ENCODE measurements around the gene ADCY9.

ADCY9 gene

DNA sequence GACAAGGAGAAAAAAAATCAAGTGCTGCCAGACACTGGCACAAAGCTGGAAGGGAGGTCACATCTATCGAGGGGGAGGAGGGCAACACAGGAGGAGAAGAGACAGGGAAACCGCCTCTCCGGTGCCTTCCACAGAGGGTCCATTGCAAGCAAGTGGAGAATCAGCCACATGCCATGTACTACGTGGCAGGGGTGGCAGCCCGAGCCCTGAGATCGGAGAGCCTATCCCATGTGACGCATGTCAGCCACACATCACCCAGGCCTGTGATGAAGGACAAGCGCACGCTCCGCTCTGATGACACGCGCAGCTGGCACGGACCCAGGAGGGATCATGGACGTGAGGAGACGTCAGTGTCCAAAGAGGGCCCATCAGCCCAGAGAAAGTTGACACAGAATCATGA lies 30.1 kb downstream of the ADCY9 start:
- Histone ChIP-seq H3K9ac (ENCODE audit: low read length) (no peak overlapping the region), H3K79me2 (ENCODE audit: insufficient read depth, low read length) (no peaks in the 10 kb centered on the region), H3K4me2 (ENCODE audit: low read depth, low read length, poor library complexity, severe bottlenecking) (no peak overlapping the region), H3K9me2 (replicated peaks; ENCODE audit: insufficient read depth, low read length) (no peaks in the 10 kb centered on the region), H3F3A (ENCODE audit: insufficient read depth) (no peaks in the 10 kb centered on the region), H3K9me3 (ENCODE audit: insufficient read depth, low read length) (no peaks in the 10 kb centered on the region), H3K36me3 (ENCODE audit: low read length) (no peaks in the 10 kb centered on the region), H3K4me3 (ENCODE audit: insufficient read depth, low read length, poor library complexity, severe bottlenecking) (no peak overlapping the region), H4K20me1 (ENCODE audit: low read depth, low read length) (no peaks in the 10 kb centered on the region), H2AFZ (ENCODE audit: low read depth, low read length, severe bottlenecking) (no peak overlapping the region), H3K27ac (ENCODE audit: low read depth, low read length) (no peak overlapping the region), H3K27me3 (ENCODE audit: low read length) (no peaks in the 10 kb centered on the region)
- TF ChIP-seq EZH2phosphoT487 (conservative IDR thresholded peaks at IDR 0.05; ENCODE audit: low read length): no peak
- TF ChIP-seq, protein P1, sequence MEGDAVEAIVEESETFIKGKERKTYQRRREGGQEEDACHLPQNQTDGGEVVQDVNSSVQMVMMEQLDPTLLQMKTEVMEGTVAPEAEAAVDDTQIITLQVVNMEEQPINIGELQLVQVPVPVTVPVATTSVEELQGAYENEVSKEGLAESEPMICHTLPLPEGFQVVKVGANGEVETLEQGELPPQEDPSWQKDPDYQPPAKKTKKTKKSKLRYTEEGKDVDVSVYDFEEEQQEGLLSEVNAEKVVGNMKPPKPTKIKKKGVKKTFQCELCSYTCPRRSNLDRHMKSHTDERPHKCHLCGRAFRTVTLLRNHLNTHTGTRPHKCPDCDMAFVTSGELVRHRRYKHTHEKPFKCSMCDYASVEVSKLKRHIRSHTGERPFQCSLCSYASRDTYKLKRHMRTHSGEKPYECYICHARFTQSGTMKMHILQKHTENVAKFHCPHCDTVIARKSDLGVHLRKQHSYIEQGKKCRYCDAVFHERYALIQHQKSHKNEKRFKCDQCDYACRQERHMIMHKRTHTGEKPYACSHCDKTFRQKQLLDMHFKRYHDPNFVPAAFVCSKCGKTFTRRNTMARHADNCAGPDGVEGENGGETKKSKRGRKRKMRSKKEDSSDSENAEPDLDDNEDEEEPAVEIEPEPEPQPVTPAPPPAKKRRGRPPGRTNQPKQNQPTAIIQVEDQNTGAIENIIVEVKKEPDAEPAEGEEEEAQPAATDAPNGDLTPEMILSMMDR (IDR thresholded peaks at IDR 0.05; ENCODE audit: insufficient read depth, low read length, poor library complexity, severe bottlenecking): no peak

DNA sequence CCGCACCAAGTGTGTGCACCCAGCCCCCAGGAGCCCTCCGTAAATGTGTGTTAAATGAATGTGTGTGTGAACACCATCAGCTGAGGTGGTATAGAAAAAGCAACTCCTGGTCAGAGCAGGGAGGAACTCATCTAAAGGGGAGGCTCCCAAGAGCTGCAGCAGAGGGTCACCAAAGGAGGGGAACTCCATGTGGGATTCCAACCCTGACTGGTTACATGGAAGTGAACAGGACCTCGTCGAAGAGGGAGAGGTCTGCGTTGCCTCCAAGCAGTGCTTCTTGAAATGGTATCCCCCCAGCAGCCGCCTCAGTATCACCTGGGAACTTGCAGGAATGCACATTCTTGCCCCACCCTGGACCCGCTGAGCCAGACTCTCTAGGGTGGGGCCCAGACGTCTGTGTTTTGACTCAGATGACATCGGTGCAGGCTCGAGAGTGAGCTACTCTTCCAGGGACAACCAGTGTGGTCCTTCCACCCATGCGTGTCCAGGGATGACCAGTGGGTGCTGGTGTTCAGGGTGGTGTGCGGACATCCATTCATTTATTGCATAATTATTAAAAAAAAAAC lies 30.8 kb downstream of the ADCY9 start:
- no peaks in the 10 kb centered on the region for H3K79me2 ChIP-seq (ENCODE audit: insufficient read depth, low read length)
- no peak overlapping the region for H2AFZ ChIP-seq (ENCODE audit: low read depth, low read length, severe bottlenecking)
- no peak overlapping the region for H3K9ac ChIP-seq (ENCODE audit: low read length)
- no peaks in the 10 kb centered on the region for H3K36me3 ChIP-seq (ENCODE audit: low read length)
- H3K4me3 ChIP-seq (ENCODE audit: insufficient read depth, low read length, poor library complexity, severe bottlenecking): no peak overlapping the region
- H3K27ac ChIP-seq (ENCODE audit: low read depth, low read length): no peak overlapping the region
- TF ChIP-seq EZH2phosphoT487 (conservative IDR thresholded peaks at IDR 0.05; ENCODE audit: low read length): no peak
- TF ChIP-seq, protein P1 (IDR thresholded peaks at IDR 0.05; ENCODE audit: insufficient read depth, low read length, poor library complexity, severe bottlenecking): no peak
- no peaks in the 10 kb centered on the region for H3K27me3 ChIP-seq (ENCODE audit: low read length)
- H3F3A ChIP-seq (ENCODE audit: insufficient read depth): no peaks in the 10 kb centered on the region
- no peak overlapping the region for H3K4me2 ChIP-seq (ENCODE audit: low read depth, low read length, poor library complexity, severe bottlenecking)
- no peaks in the 10 kb centered on the region for H3K9me2 ChIP-seq (replicated peaks; ENCODE audit: insufficient read depth, low read length)
- H4K20me1 ChIP-seq (ENCODE audit: low read depth, low read length): no peaks in the 10 kb centered on the region
- no peaks in the 10 kb centered on the region for H3K9me3 ChIP-seq (ENCODE audit: insufficient read depth, low read length)

DNA sequence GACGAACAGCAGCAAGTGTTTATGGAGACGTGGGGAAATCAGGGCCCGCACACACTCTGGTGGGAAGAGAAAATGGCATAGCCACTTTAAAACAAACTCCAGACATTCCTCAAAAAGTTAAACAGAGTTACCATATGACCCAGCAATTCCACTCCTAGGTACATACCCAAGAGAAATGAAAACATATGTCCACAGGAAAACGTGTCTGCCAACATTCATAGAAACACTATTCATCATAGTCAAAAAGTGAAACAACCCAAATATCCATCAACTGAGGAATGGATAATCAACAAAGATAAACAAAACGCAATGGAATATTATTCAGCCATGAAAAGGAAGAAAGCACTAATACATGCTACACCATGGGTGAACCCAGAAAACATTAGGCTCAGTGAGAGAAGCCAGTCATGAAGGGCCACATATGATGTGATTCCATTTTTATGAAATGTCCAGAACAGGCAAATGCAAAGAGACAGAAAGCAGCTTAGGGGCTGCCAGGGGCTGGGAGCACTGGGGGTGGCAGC lies 32.8 kb downstream of the ADCY9 start:
- Histone ChIP-seq H3K27ac (ENCODE audit: low read depth, low read length) (no peak overlapping the region), H3K4me2 (ENCODE audit: low read depth, low read length, poor library complexity, severe bottlenecking) (no peak overlapping the region), H4K20me1 (ENCODE audit: low read depth, low read length) (no peaks in the 10 kb centered on the region)

More for the DNA sequence above, 32.8 kb downstream of the ADCY9 start:
- Histone ChIP-seq H3K9ac (ENCODE audit: low read length) (no peak overlapping the region), H3K36me3 (ENCODE audit: low read length) (no peaks in the 10 kb centered on the region), H3K4me3 (ENCODE audit: insufficient read depth, low read length, poor library complexity, severe bottlenecking) (no peak overlapping the region), H3K79me2 (ENCODE audit: insufficient read depth, low read length) (no peaks in the 10 kb centered on the region), H2AFZ (ENCODE audit: low read depth, low read length, severe bottlenecking) (no peak overlapping the region), H3K9me2 (replicated peaks; ENCODE audit: insufficient read depth, low read length) (no peaks in the 10 kb centered on the region), H3K9me3 (ENCODE audit: insufficient read depth, low read length) (no peaks in the 10 kb centered on the region), H3K27me3 (ENCODE audit: low read length) (no peaks in the 10 kb centered on the region), H3F3A (ENCODE audit: insufficient read depth) (no peaks in the 10 kb centered on the region)
- TF ChIP-seq EZH2phosphoT487 (conservative IDR thresholded peaks at IDR 0.05; ENCODE audit: low read length): no peak
- TF ChIP-seq, protein P1 (IDR thresholded peaks at IDR 0.05; ENCODE audit: insufficient read depth, low read length, poor library complexity, severe bottlenecking): no peak

Measured in SU-DHL-6 (cell line).